BLaER1 (cell line): ENCODE results near the gene ITSN1.

Source experiments
- H3K27ac ChIP-seq: shearing (Covaris generic); formaldehyde crosslinking; 2 replicates; pipeline ENCODE4 v1.8.1; 2022
- H3K27me3 ChIP-seq: shearing (Covaris generic); formaldehyde crosslinking; 2 replicates; pipeline ENCODE4 v1.8.1; 2022
- H3K36me3 ChIP-seq: shearing (Covaris generic); formaldehyde crosslinking; 2 replicates; pipeline ENCODE4 v1.8.1; 2022
- H3K4me1 ChIP-seq: shearing (Covaris generic); formaldehyde crosslinking; 2 replicates; pipeline ENCODE4 v1.8.1; 2022
- H3K4me2 ChIP-seq: shearing (Covaris generic); formaldehyde crosslinking; 2 replicates; pipeline ENCODE4 v1.8.1; 2022
- H3K4me3 ChIP-seq: shearing (Covaris generic); formaldehyde crosslinking; 2 replicates; pipeline ENCODE4 v1.8.1; 2022
- H3K9ac ChIP-seq: shearing (Covaris generic); formaldehyde crosslinking; 2 replicates; pipeline ENCODE4 v1.8.1; 2022
- H3K9me3 ChIP-seq: shearing (Covaris generic); formaldehyde crosslinking; 2 replicates; pipeline ENCODE4 v1.8.1; 2022
- H4K20me1 ChIP-seq: shearing (Covaris generic); formaldehyde crosslinking; 2 replicates; pipeline ENCODE4 v1.8.1; 2022
- Cebpa-rat ChIP-seq: shearing (Covaris generic); IDR thresholded peaks from 2 replicates; pipeline ENCODE4 v1.8.1; 2022

The ITSN1 gene

DNA sequence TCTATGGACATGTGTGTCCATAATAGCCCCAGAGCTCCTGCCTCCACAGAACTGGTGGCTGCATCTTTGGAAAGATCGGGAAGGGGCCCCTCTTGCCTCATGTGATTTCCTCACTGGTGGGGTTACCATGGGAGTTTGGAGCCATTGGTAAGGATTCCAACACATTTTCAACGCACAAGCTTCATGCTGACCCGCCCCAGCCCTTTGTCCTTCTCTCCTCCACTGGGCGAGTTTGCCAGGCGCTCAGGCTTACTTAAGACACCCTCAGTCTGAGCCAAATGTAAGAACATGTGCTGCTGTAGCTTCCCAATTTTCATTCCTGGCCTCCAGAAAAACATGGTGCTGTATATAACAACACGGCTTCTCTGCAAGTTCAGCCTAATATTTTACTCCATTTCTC, 200.9 kb downstream of the ITSN1 start:
- Histone ChIP-seq H3K4me3 (no peak overlapping the region), H3K4me2 (no peak overlapping the region), H3K36me3 (no peaks in the 10 kb centered on the region), H3K27ac (no peak overlapping the region), H3K27me3 (no peaks in the 10 kb centered on the region), H3K9me3 (peaks cover 12% of the 10 kb centered on the region), H4K20me1 (no peaks in the 10 kb centered on the region), H3K4me1 (peaks cover 5% of the 10 kb centered on the region), H3K9ac (no peak overlapping the region)
- TF ChIP-seq Cebpa-rat: no peak

DNA sequence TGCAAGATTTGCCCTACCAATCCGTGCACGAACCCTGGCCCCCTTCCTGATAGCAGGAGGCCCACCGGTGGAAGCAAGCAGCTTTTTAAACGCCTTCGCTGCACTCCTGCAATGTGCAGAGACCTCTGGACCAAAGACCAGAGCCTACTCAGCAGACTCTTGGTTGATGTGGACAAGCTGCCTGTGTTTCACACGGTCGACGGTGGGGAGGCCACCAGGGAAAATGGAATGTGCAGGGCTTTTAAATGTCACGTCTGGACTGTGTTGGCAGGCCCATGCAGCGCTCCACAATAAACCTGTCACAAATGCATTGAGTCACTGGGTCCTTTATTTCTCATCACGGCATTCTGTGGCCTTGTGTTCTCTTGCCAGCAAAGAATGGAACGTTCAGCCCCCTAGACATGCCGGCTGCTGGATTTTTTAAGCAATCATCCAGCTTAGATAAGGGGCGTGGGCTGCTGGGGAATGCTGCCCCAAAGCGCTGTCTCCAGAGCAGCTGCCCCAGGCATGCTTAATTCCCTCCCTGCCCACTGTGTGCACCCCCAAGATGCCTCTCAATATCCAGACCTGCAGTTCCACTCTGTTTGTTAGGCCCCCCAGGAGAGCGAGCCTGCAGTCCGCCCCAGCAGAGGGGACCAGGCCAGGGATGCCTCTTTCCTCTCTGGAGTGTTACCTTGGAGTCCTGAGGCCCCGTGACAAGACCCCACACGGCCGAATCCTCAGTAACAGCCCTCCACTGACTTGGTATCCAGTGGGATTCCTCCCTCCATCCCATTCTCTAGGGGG, 202.0 kb downstream of the ITSN1 start:
- Histone ChIP-seq H3K27me3 (no peaks in the 10 kb centered on the region), H4K20me1 (no peaks in the 10 kb centered on the region), H3K4me1 (peaks cover 11% of the 10 kb centered on the region), H3K4me3 (no peak overlapping the region), H3K27ac (no peak overlapping the region), H3K36me3 (no peaks in the 10 kb centered on the region), H3K9ac (no peak overlapping the region), H3K9me3 (peaks cover 12% of the 10 kb centered on the region), H3K4me2 (no peak overlapping the region)
- TF ChIP-seq Cebpa-rat: no peak

DNA sequence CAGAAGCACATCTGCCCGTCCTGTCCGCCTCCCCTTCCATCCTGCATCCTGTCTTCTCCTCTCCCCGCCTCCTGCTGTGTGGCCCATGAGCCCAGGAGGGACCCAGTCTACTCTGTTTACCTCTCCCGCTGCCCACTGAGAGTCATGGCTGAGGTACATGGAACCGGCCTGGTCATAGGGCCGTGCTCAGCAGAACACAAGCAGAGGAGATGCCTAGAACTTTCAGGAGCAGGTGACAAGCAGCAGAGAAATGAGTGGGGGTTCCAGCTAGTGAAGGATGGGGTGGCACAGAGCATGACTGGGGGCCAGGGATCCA, 202.5 kb downstream of the ITSN1 start:
- H3K4me2 ChIP-seq: no peak overlapping the region
- no peak overlapping the region for H3K4me3 ChIP-seq
- TF ChIP-seq Cebpa-rat: no peak
- H3K9me3 ChIP-seq: peaks cover 12% of the 10 kb centered on the region
- H3K9ac ChIP-seq: no peak overlapping the region
- no peaks in the 10 kb centered on the region for H3K36me3 ChIP-seq
- H4K20me1 ChIP-seq: no peaks in the 10 kb centered on the region
- no peaks in the 10 kb centered on the region for H3K27me3 ChIP-seq
- no peak overlapping the region for H3K27ac ChIP-seq
- H3K4me1 ChIP-seq: peaks cover 11% of the 10 kb centered on the region

DNA sequence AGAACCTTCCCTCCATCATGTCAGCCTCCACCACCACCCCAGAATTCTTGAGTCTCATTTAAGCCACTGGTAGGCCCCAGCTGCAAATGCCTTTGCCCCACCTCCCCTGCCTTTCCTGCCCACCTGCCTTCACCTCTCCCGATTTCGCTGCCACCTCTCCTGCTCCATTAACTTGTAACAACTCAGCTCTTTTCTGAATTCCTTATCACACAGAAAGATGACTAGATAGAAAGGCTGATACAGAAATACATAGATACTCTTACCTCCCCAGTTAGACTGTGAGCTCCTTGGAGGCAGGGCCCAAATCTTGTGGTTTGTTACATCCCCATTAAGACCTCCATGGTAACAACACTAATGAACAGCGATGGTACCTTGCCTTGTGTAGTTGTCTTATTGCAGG, 203.8 kb downstream of the ITSN1 start:
- Histone ChIP-seq H3K27ac (no peak overlapping the region), H3K9ac (no peak overlapping the region), H4K20me1 (no peaks in the 10 kb centered on the region), H3K27me3 (no peaks in the 10 kb centered on the region), H3K4me2 (no peak overlapping the region), H3K4me3 (no peak overlapping the region), H3K4me1 (peaks cover 11% of the 10 kb centered on the region), H3K36me3 (no peaks in the 10 kb centered on the region), H3K9me3 (peaks cover 12% of the 10 kb centered on the region)
- no peak for TF ChIP-seq Cebpa-rat

DNA sequence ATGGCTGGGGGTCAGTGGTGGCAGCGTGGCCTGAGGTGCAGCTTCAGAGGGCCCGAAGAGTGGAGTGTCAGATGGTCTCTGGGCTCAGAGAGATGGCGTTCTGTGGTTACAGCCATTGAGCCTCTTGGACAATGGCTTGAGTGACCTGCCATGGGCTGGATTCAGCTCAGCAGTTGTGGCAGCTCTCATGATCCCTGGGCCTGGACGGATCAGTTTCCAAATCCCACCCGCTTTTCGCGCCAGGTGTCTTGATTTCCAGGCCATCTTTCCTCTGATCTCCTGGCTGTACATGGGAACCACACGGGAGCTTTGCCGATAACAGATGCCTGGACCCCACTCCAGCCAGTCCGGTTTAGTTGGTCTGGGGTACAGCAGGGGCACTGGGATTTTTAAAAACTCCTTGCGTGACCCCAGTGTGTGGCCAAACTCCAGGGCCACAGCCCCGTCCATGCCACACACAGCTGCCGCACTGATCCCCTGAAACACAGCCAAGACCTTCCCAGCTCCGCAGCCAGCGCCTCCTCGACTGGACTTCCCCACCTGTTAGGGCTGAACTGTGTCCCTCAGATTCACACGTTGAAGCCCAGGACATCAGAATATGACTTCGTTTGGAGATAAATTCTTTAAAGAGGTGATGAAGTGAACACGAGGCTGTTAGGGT, 205.4 kb downstream of the ITSN1 start:
- no peaks in the 10 kb centered on the region for H3K36me3 ChIP-seq
- no peaks in the 10 kb centered on the region for H4K20me1 ChIP-seq
- peak overlapping the region; percentile 18; the same call in 1 of the 2 replicates for H3K27ac ChIP-seq
- no peak overlapping the region for H3K4me3 ChIP-seq
- H3K9me3 ChIP-seq: peaks cover 12% of the 10 kb centered on the region
- H3K9ac ChIP-seq: no peak overlapping the region
- H3K4me1 ChIP-seq: peaks cover 11% of the 10 kb centered on the region
- peak overlapping the region; percentile 55 for H3K4me2 ChIP-seq
- no peaks in the 10 kb centered on the region for H3K27me3 ChIP-seq
- no peak for TF ChIP-seq Cebpa-rat

DNA sequence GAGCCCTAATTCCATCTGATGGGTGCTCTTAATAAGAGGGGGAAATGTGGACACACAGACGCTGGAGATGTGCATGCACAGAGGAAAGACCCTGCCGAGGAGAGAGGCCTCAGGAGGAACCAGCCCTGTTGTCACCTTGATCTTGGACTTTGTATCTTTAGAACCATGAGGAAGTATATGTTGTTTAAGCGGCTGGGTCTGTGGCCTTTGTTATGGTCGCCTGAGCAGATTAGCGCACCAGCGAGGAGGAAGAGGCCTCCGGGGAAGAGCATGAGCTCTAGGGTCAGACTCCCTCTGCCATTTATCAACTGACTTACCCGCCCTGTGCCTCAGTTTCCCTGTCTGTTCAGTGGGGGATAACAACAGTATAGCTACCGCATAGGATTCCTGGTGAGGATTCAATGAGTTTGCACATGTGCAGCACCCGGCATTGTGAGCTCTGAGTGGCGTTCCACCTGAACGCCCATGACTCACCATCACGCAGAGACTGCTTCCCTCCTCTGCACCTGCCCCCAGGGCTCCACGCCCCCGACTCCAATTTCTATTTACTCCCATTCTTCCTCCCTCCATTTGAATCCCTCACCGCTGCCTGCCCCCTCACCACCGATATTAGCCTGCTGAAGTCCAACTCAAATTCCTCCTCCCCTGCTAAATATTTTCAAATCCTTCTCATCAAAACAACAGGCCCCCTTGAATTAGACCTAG, 206.1 kb downstream of the ITSN1 start:
- peaks cover 11% of the 10 kb centered on the region for H3K4me1 ChIP-seq
- no peaks in the 10 kb centered on the region for H4K20me1 ChIP-seq
- H3K9me3 ChIP-seq: peaks cover 12% of the 10 kb centered on the region
- TF ChIP-seq Cebpa-rat: no peak
- H3K27ac ChIP-seq: peak overlapping the region; percentile 18; the same call in 1 of the 2 replicates
- no peaks in the 10 kb centered on the region for H3K36me3 ChIP-seq
- no peaks in the 10 kb centered on the region for H3K27me3 ChIP-seq
- peak overlapping the region; percentile 55 for H3K4me2 ChIP-seq
- no peak overlapping the region for H3K4me3 ChIP-seq
- no peak overlapping the region for H3K9ac ChIP-seq

DNA sequence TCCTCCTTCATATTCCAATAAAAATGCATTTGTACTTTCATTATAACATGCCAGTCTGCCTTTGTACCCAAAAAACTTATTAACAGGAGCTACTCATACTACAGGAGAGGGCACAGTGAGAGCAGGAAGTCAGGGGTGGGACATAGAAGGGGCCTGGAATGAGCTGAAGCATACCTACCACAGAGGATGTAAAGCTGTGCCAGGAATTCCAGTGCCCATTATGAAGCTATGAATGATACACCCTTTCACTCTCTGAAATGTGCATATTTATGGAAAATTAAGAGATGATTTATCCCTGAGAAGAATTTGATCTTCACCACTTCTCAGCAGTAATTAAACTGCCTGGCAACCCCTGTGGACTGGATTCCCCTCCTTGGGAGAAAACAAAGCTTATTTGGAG, 207.5 kb downstream of the ITSN1 start:
- H3K4me1 ChIP-seq: peaks cover 11% of the 10 kb centered on the region
- H3K27ac ChIP-seq: no peak overlapping the region
- H3K9ac ChIP-seq: no peak overlapping the region
- H3K9me3 ChIP-seq: peaks cover 12% of the 10 kb centered on the region
- H3K27me3 ChIP-seq: no peaks in the 10 kb centered on the region
- H4K20me1 ChIP-seq: no peaks in the 10 kb centered on the region
- no peak for TF ChIP-seq Cebpa-rat
- no peaks in the 10 kb centered on the region for H3K36me3 ChIP-seq
- H3K4me2 ChIP-seq: no peak overlapping the region
- no peak overlapping the region for H3K4me3 ChIP-seq

DNA sequence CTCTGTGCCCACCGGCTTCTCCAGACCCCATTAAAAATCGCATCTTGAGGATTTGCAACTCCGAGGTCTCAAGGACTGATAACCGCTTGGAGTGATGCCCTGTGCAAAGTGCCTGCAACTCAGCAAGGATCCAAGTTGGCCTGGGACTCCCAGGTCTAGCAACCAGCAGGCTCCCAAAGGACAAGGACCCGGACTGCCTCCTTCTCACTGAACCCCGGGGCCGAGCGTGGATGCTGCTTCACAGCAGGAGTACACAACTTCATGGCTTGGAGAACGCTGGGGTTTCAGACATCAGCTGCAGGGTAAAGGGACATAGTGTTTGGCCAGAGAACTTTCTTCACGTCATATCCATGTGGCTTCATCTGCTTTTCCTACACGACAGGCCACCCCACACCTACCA, 208.1 kb downstream of the ITSN1 start:
- H3K27ac ChIP-seq: no peak overlapping the region
- no peak for TF ChIP-seq Cebpa-rat

DNA sequence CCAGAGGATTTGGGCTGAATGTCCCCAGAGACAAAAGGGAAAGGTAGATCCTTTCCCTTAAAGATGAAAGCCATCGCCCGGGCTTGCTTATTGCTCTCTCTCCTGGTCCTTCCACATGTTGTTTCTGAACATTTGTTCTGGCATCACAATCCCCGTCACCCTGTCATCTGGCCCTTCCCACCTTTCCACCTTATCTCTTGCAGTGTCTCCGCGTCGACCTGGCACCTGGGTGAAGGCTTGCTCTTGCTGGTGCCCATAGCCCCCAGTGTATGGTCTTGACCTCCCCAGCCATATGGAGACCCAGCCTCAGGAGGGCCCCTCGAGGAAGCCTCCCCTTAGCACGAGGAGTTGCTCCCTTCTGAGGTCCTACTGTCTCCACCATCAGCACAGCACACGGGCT, 208.7 kb downstream of the ITSN1 start:
- Histone ChIP-seq H3K4me3 (no peak overlapping the region), H3K9me3 (peaks cover 8% of the 10 kb centered on the region), H4K20me1 (no peaks in the 10 kb centered on the region), H3K27me3 (no peaks in the 10 kb centered on the region), H3K36me3 (no peaks in the 10 kb centered on the region), H3K9ac (no peak overlapping the region), H3K4me2 (no peak overlapping the region), H3K27ac (no peak overlapping the region), H3K4me1 (peaks cover 11% of the 10 kb centered on the region)
- TF ChIP-seq Cebpa-rat: no peak

More for the DNA sequence above, 208.1 kb downstream of the ITSN1 start:
- Histone ChIP-seq H3K4me1 (peaks cover 11% of the 10 kb centered on the region), H3K36me3 (no peaks in the 10 kb centered on the region), H3K4me3 (no peak overlapping the region), H3K9me3 (peaks cover 12% of the 10 kb centered on the region), H3K4me2 (no peak overlapping the region), H3K9ac (no peak overlapping the region), H3K27me3 (no peaks in the 10 kb centered on the region), H4K20me1 (no peaks in the 10 kb centered on the region)

DNA sequence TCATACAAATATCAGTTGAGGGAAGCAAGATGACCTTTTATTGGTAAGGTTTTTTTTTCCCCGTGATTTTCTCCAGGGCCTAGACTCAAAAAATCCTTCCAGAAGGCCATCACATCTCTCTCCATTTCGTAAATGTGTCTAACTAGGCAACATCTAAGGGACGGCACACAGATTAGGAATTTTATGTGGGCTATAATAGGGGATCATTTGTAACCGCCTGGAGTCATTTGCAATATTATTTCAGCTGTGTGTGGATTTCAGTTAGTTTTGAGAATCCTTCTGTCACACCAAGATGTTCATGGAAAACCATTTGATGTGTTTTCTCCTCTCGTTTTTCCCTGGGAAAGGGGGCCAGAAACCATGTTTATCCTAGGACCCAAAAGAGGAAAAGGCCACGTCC, 210.2 kb downstream of the ITSN1 start:
- TF ChIP-seq Cebpa-rat: no peak
- Histone ChIP-seq H3K4me2 (no peak overlapping the region), H3K36me3 (no peaks in the 10 kb centered on the region), H3K27ac (no peak overlapping the region), H3K4me3 (no peak overlapping the region), H3K27me3 (no peaks in the 10 kb centered on the region), H4K20me1 (no peaks in the 10 kb centered on the region), H3K9ac (no peak overlapping the region), H3K9me3 (no peaks in the 10 kb centered on the region), H3K4me1 (peaks cover 11% of the 10 kb centered on the region)
